Spinal cord (tissue), 10 donors: Measurements from ENCODE around the gene NIPBL. TPM values are rescaled to one million over a fixed set of nuclear protein-coding genes. Genes with fewer than 3 reads are reported as not detected.
"Not testable (repeated sequence)": the region's sequence is repeated elsewhere in the genome, so short reads cannot be mapped to it uniquely, and the experiment has no call there.

Source experiments
- DNase-seq, 6 donors: peaks; one replicate each; pipeline versions ENCODE4 v3.0.0 to v3.0.0-alpha.2; 2013 to 2015; ENCODE audit warnings: low spot score in 6 of 6, low read depth in 4 of 6
- H3K27ac ChIP-seq: one replicate; pipeline ENCODE4 v1.5.1; 2013; ENCODE audit warnings: low read depth, low read length, control low read depth
- H3K27me3 ChIP-seq: one replicate; pipeline ENCODE4 v1.6.1; 2013; ENCODE audit warnings: low read length; ENCODE audit not compliant: control insufficient read depth, insufficient read depth
- H3K36me3 ChIP-seq: one replicate; pipeline ENCODE4 v1.6.1; 2013; ENCODE audit warnings: low read length; ENCODE audit not compliant: control insufficient read depth, insufficient read depth
- H3K4me1 ChIP-seq: one replicate; pipeline ENCODE4 v1.6.1; 2013; ENCODE audit warnings: low read length; ENCODE audit not compliant: control insufficient read depth, insufficient read depth
- H3K4me3 ChIP-seq: one replicate; pipeline ENCODE4 v1.5.1; 2013; ENCODE audit warnings: low read depth, low read length, control low read depth
- H3K9me3 ChIP-seq: one replicate; pipeline ENCODE4 v1.6.1; 2013; ENCODE audit warnings: low read length; ENCODE audit not compliant: control insufficient read depth, insufficient read depth
- WGBS: methylation state at CpG from one replicate; pipeline ENCODE4 v1.1.5; 2013; ENCODE audit warnings: missing lambda C conversion rate; ENCODE audit not compliant: insufficient coverage; 5-methylcytosine and 5-hydroxymethylcytosine counted together
- polyA plus RNA-seq, 2 donors: library from polyadenylated mRNA; unstranded; fragments of 120-200 nt; gene quantifications; one replicate each; pipeline ENCODE4 v1.2.1, GENCODE V29; 2013; ENCODE audit not compliant: insufficient read length in 2 of 2
- total RNA-seq, 2 donors: library from RNA; depleted of rRNA in 1 of 2; stranded (reverse); fragments of 120-200 nt in 1 of 2; fragments of >200 nt in 1 of 2; gene quantifications; one replicate each; pipeline versions ENCODE4 v1.2.3 to v1.2.4, GENCODE V29; 2013 to 2014
- donor health status: healthy.

NIPBL gene
- total and polyA plus RNA-seq, 4 donors, result 40.4 to 71.9 (median 46.9) TPM

- DNase-seq, result no peak
- Histone ChIP-seq H3K9me3 (no peaks in the 10 kb centered on the region), H3K4me3 (no peak overlapping the region), H3K27me3 (no peaks in the 10 kb centered on the region), H3K4me1 (no peaks in the 10 kb centered on the region), H3K27ac (no peak overlapping the region), H3K36me3 (no peaks in the 10 kb centered on the region)
- no CpG with 5 or more reads among the region's 1 CpG for WGBS
These were observed 111.8 kb downstream of the NIPBL start for GRCh38 chr5:36988396-36988795.

- WGBS, result no CpG with 5 or more reads among the region's 1 CpG
- H3K9me3 ChIP-seq, result no peaks in the 10 kb centered on the region
- no peaks in the 10 kb centered on the region for H3K4me1 ChIP-seq
- DNase-seq, result no peak
- H3K27me3 ChIP-seq, result no peaks in the 10 kb centered on the region
- no peaks in the 10 kb centered on the region for H3K36me3 ChIP-seq
- no peak overlapping the region for H3K27ac ChIP-seq
- no peak overlapping the region for H3K4me3 ChIP-seq
These were observed 122.0 kb downstream of the NIPBL start for GRCh38 chr5:36998578-36998977.

- WGBS, result no CpG with 5 or more reads among the region's 1 CpG
- Histone ChIP-seq H3K9me3 (no peaks in the 10 kb centered on the region), H3K4me3 (no peak overlapping the region), H3K4me1 (no peaks in the 10 kb centered on the region), H3K27me3 (no peaks in the 10 kb centered on the region), H3K36me3 (peaks cover 3% of the 10 kb centered on the region), H3K27ac (no peak overlapping the region)
- DNase-seq, result no peak
These were observed 125.7 kb downstream of the NIPBL start for GRCh38 chr5:37002176-37002751.

GRCh38 chr5:37005252-37005651 lies 128.7 kb downstream of the NIPBL start:
- Histone ChIP-seq H3K27me3 (no peaks in the 10 kb centered on the region), H3K36me3 (peaks cover 5% of the 10 kb centered on the region), H3K27ac (no peak overlapping the region), H3K4me3 (no peak overlapping the region), H3K4me1 (no peaks in the 10 kb centered on the region), H3K9me3 (no peaks in the 10 kb centered on the region)
- WGBS, result no CpG with 5 or more reads among the region's 6 CpGs
- DNase-seq, result no peak

- H3K4me3 ChIP-seq, result no peak overlapping the region
- no peak overlapping the region for H3K27ac ChIP-seq
- H3K4me1 ChIP-seq, result no peaks in the 10 kb centered on the region
- H3K9me3 ChIP-seq, result no peaks in the 10 kb centered on the region
- H3K27me3 ChIP-seq, result no peaks in the 10 kb centered on the region
- DNase-seq, result peak in 5 of 6 donors; percentile 7 to 82 (median 23)
- H3K36me3 ChIP-seq, result peaks cover 8% of the 10 kb centered on the region
- WGBS, result no CpG with 5 or more reads among the region's 5 CpGs
These were observed 129.5 kb downstream of the NIPBL start for GRCh38 chr5:37005946-37006540.

- not testable (repeated sequence) for H3K27ac ChIP-seq, H3K9me3 ChIP-seq, DNase-seq, H3K4me1 ChIP-seq, H3K4me3 ChIP-seq, H3K27me3 ChIP-seq
- WGBS, result 95% methylated on average over 13 of the region's 34 CpGs
- peaks cover 18% of the 10 kb centered on the region for H3K36me3 ChIP-seq
These were observed 136.6 kb downstream of the NIPBL start for GRCh38 chr5:37013181-37013580.

- Histone ChIP-seq H3K4me1 (no peaks in the 10 kb centered on the region), H3K36me3 (peaks cover 21% of the 10 kb centered on the region)
These were observed 137.8 kb downstream of the NIPBL start for GRCh38 chr5:37014321-37014720.

GRCh38 chr5:37015795-37016666 lies 139.5 kb downstream of the NIPBL start:
- no CpG with 5 or more reads among the region's 2 CpGs for WGBS
- Histone ChIP-seq H3K4me3 (no peak overlapping the region), H3K36me3 (peaks cover 20% of the 10 kb centered on the region), H3K4me1 (no peaks in the 10 kb centered on the region), H3K27ac (no peak overlapping the region), H3K27me3 (no peaks in the 10 kb centered on the region), H3K9me3 (no peaks in the 10 kb centered on the region)
- no peak for DNase-seq

More at GRCh38 chr5:37014321-37014720, 137.8 kb downstream of the NIPBL start:
- no peak overlapping the region for H3K4me3 ChIP-seq
- DNase-seq, result no peak
- no peaks in the 10 kb centered on the region for H3K27me3 ChIP-seq
- H3K9me3 ChIP-seq, result no peaks in the 10 kb centered on the region
- H3K27ac ChIP-seq, result no peak overlapping the region

GRCh38 chr5:37028910-37029309 lies 152.3 kb downstream of the NIPBL start:
- Histone ChIP-seq H3K9me3 (no peaks in the 10 kb centered on the region), H3K4me3 (no peak overlapping the region), H3K27ac (no peak overlapping the region), H3K27me3 (no peaks in the 10 kb centered on the region), H3K36me3 (peaks cover 15% of the 10 kb centered on the region), H3K4me1 (no peaks in the 10 kb centered on the region)
- DNase-seq, result no peak
- WGBS, result no CpG with 5 or more reads among the region's 1 CpG
